Measurements from ENCODE around the gene ZNF74.
A peak's percentile ranks its signal among the peaks of the same experiment; 100 is the strongest.

Gene ZNF74

DNA sequence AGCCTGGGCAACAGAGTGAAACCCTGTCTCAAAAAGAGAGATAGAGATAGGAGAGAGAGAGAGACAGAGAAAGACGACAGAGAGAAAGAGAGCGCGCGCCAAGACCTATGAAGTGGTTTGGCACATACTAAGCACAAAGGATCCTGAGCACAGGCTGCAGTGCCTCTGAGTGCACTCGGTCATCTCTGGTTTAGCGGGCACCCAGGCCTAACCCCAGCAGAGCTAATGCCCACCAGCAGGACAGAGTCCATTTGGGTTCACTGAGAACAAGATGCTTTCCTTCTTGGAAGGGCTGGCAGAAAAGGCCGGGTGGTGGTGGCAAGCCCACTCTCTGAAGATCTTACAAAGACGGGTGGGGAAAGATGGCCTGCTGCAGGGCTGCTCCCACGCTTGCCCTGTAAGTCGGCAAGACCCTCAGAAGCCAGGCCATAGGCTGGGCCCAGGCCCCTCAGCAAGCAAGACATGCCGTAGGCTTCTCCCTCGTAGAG is 40.4 kb downstream of the ZNF74 start:
- DNase-seq, result no peak

DNA sequence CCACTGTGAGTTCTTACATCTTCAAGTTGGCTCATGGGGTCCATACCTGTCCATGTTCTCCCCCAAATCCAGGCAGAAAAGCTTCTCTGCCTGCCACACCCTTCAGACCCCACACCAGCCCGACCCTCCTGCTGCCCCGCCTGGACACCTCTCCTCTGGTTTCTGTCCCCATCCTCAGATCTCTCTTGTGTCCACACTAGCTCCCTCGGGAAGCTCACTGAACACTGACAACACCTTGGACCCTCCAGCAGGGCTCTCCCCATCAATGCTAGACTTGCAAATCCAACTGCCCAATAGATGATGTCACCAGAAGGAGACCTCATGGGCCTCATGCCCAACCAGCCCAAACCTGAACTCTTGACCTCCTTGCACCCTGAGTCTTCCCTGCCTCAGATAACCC is 40.8 kb downstream of the ZNF74 start:
- DNase-seq, result no peak

GRCh38 chr22:20435436-20436306 is 41.7 kb downstream of the ZNF74 start:
- DNase-seq, result no peak

DNA sequence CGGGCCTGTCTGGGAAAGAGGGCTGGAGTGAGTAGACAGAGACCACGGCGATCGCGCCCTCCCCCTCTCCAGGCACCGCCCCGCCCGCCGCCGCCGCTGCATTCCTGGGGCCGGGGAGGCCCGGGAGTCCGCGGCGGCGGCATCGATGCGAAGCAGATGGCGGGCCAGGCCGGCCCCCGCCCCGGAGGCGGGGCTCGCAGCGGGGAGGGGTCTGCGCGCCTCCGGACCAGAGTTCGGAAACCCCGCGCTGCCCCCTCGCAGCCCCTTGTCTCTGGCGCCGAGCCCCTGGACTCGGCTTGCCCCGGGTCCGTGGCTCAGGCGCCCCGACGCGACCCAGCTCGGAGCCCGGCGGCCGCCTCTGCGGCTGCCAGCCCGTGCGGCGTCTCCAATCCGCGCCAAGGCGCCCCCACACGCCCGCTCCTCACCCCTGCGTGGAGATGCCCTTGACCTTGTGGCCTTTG is 42.4 kb downstream of the ZNF74 start:
- DNase-seq, result no peak

DNA sequence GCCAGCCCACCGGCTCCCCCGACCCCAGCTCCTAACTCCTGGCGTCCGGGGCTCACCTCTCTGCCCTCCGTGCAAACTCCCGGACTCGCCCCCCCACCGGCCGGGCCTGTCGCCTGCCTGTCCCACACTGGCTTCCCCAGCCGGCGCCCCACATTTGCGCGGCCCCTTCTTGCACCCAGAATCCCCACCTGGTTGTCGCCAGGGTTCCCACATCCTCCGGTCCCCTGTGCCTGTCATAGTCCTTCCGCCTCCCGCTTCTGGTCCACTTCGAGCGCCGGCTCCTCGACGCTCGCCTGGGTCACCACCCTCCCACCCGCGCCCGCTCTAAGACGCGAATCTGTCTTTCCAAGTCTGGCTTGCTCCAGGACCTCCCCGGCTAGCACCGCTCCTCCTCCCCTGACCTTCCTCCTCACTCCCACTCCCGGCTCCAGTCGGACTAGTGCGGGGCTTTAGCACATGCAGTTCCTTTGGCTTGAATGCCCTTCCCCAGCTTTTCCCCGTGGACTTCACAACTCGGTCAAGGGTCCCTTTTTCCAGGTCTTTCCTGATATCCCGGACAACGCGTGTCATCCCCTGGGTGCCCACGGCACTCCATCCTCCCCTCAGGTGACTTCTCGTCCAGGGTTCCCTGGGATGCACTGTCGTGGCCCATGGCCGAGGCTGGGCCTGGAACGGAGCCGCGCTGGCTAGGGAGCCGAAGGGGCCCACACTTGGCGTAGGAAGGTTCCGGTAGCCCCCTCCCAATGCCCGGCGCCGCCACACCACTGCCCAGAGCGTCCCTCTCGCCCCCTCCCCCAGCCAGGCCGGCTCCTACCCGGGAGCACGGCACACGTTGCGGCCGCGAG is 43.0 kb downstream of the ZNF74 start:
- no peak for DNase-seq

GRCh38 chr22:20437613-20438426 is 43.9 kb downstream of the ZNF74 start, which contains the start of gene SCARF2:
Gene SCARF2, minus strand, starts transcription at chr22:20437825. Its CDS starts 71 bp downstream, at chr22:20437754.
- DNase-seq, result peak; percentile 26

DNA sequence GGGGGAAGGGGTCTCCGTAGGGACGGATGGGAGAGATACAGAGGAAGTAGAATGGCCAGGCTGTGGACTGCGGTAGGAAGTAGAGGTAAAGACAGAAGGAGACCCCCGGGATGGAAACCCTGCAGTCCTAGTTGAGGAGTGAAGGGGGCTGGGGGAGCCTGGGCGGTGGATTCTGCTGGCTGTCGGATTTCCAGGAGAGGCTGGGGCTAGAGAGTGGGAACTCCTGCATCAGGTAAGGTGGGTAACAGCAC is 44.4 kb downstream of the ZNF74 start:
- DNase-seq, result no peak

- DNase-seq, result no peak
These were observed 44.9 kb downstream of the ZNF74 start for GRCh38 chr22:20438678-20439492.

DNA sequence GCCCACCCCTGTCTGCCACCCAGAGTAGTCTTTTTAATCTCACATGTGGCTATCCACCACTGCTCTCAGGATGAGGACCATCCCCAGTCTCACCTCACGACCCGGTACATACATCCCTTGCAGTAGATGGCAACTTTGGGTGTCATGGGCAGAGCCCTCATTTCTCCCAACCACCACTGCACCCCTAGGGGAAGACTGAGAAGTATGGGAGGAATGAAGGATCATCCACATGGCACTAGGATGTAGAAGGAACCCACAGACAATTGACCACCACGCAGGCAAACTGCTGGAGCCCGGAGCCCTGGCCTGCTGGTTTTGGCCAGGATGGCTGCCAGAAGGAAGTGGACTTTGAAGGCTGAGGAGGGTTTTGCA is 45.6 kb downstream of the ZNF74 start:
- no peak for DNase-seq

DNA sequence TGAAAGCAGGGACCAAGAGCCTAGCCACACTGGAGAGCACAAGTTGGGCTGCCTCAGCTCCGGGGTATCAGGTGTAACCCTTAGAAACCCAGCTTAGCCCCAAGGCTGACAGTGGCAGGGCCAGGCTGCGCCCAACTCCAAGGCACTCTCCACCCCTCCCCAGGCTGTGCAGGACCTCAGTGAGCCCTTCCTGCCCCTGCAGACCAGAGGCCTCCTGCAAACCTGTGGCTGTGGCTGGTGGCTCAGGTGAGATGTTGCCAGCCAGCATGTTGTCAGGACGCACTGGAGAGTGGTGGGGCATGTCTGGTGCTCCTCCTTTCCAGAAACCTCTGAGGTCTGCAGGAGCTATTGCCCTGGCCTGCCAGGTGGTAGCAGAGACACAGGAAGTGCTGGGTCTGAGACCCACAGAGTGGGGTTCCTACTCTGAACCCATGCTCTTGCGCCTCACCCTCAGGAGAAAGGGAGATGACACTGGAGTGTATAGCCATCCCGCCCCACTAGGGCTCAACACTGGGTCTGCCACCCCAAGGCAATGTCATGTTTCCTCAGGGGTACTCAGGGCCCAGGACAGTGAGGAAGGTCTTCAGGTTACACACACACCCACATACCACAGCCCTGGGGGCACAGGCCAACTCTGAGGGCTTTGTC is 46.1 kb downstream of the ZNF74 start:
- DNase-seq, result no peak

DNA sequence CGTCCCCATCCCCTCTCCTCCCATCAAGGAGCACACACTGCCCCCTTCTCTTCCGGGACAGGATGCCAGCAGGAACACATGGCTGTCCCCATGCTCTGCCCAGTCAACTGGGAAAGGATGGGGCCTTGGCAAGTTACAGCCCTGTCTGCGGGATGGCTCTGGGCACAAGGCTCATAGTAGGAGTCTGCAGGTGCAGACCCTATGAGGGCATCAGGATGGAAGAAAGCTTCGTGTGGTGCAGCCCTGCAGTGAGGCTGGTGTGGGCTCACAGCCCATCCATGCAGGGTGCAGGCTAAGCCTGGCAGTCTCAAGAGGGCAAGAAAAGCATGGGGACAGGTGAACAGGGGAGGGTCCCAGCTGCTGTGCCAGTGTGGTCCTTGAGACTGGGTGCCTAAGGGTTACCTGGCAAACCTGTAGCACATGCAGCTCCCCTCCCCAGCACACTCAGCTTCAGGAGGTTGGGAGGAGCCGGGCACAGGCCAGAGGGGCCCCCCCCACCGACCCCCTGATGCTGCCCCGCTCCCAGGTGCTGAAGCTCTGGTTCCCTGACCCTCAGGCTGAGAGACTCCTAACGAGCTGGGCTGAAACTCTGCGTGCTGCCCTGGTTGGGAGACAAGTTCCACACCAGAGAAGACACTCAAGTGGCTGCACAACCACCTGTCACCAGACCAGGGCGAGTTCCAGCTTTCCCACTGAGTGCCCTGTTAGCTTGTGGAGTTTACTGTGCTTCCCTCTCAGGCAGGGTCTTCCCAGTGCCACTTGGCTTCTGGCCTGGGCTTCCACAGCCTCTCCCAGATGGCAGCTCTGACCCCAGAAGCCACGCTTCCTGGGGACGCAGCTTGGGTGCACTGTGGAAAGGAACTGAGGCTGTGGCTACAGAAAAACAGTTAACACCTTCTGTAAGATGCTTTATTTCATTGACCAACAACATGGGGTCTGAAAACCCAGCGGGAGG is 47.0 kb downstream of the ZNF74 start:
- DNase-seq, result no peak

GRCh38 chr22:20441631-20442484 is 47.9 kb downstream of the ZNF74 start:
- no peak for DNase-seq

- no peak for DNase-seq
These were observed 48.7 kb downstream of the ZNF74 start for GRCh38 chr22:20442485-20443284.

GRCh38 chr22:20444325-20444724 is 50.4 kb downstream of the ZNF74 start:
- DNase-seq, result no peak

DNA sequence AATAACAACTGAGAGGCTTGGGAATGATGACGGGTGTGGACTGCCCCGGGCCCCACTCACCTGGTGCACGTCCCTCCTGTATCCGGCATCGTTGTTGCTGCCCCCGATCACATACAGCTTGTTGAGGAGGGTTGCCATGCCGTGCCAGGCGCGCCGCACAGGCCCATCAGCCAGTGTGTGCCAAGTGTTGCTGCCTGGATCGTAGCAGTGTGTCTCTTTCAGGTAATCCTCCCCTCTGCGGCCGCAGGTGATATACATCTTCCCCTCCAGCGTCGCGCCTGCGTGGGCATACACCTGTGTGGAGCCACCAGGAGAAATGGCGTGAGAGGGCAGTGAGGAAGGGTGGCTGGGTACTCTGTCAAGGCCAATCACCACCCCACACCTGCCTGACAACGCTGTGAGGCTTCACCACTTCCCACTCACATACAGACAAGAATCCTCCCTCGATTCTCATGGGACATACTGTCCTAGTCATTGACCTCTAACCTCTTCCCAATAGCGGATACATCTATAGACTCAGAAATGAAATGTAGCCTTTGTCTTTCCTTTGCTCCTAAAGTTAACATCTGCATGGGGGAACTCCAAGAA is 52.5 kb downstream of the ZNF74 start:
- no peak for DNase-seq

DNA sequence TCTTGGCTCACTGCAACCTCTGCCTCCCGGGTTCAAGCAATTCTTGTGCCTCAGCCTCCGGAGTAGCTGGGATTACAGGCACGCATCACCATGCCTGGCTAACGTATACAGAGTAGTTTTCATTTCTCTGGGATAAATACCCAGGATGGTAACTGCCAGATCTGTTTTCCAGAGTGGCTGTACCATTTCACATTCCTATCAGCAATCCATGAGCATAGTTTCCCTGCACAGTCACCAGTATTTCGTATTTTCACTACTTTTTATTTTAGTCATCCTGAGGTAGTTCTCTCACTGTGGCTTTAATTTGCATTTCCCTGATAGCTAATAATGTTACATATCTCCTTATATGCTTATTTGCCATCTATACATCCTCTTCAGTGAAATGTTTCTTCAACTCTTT is 54.7 kb downstream of the ZNF74 start:
- no peak for DNase-seq

DNA sequence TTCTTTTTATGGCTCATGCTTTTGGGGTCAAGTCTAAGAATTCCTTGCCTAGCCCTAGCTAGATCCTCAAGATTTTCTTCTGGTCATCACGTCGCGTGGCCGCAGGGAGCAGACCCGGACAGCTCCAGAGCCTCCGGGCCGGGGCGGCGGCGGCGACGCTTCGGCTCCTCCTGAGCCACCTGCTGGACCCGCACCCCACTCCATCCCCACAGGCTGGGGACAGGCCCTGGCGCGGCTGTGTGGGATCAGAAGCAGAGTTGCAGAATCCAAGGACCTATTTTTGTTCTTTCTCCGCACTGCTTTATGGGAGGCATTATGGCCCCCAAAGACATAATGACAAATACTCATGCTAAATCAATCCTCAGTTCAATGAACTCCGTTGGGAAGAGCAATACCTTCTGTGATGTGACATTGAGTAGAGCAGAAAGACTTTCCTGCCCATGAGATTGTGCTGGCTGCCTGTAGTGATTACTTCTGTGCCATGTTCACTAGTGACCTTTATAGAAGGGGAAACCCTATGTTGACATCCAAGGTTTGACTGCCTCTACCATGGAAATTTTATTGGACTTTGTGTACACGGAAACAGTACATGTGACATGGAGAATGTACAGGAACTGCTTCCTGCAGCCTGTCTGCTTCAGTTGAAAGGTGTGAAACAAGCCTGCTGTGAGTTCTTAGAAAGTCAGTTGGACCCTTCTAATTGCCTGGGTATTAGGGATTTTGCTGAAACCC is 56.0 kb downstream of the ZNF74 start:
- DNase-seq, result no peak

- DNase-seq, result no peak
These were observed 56.6 kb downstream of the ZNF74 start for GRCh38 chr22:20450551-20450906.

Data from kidney glomerular epithelial cell (primary cell).